Left renal cortex interstitium (tissue), 4 donors: Measurements from ENCODE around the gene CANX. TPM values are rescaled to one million over a fixed set of nuclear protein-coding genes. Genes with fewer than 3 reads are reported as not detected.

Experiments used
- DNase-seq, 4 donors: peaks; one replicate each; pipeline ENCODE4 v3.0.0-alpha.2; 2013; ENCODE audit warnings: low read depth in 4 of 4, low spot score in 2 of 4, missing footprints in 1 of 4
- polyA plus RNA-seq, 4 donors: library from polyadenylated mRNA; unstranded; fragments of 120-200 nt; gene quantifications; one replicate each; pipeline ENCODE4 v1.2.1, GENCODE V29; 2013; ENCODE audit not compliant: insufficient read length in 4 of 4

CANX gene
- polyA plus RNA-seq, 4 donors = 468 to 603 (median 522) TPM

GRCh38 chr5:179773686-179774040, 74.9 kb downstream of the CANX start:
- DNase-seq = no peak

DNA sequence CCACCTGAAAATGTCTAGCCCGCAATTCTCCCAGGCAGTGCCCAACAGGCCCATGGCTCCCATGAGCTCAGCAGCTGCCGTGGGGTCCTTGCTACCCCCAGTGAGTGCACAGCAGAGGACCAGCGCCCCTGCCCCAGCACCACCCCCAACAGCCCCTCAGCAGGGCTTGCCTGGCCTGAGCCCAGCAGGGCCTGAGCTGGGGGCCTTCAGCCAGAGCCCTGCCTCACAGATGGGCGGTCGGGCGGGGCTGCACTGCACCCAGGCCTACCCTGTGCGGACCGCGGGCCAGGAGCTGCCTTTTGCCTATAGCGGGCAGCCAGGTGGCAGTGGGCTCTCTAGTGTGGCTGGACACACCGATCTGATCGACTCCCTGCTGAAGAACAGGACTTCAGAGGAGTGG, 75.7 kb downstream of the CANX start:
- no peak for DNase-seq

DNA sequence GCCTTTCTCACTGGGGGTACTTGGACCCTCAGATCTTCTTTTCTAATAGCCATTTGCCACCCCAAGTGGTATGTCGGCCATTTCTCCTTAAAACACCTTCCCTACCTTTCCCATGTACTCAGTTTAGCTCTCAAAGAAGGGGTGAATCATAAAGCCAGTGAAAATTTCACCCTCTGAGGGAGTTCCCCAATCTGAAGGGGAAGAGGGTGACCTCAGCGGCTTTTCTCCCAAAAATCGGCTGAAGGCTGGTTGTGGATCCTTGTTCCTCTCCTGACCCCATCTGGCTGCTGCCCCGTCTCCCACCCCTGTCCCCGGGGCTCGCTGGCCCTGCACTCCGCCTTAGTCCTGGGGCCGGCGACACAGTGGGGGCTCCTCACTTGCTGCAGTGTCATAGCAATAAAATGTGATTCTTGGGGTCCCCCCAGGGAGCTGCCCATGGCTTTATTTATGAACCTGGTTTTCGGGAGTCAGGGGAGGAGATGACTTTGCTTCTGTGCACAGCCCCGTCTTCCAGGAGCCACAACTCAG, 77.7 kb downstream of the CANX start:
- no peak for DNase-seq

DNA sequence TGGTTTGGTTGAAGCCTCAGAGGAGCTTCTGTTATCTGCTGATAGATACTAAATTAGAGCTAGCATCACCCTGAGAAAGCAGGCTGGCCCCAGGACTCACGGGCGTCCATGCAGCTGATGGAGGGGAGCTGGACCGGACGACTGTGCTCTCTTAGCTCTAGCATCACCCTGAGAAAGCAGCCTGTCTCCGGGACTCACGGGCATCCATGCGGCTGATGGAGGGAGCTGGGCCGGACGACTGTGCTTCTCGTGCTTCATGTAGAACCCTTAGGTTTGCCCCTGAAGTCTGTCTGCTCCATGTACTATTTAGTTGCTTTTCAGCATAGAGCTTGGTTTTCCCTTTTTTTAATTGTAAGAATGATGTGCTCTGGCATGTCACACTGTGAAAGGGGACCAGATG, 78.7 kb downstream of the CANX start:
- no peak for DNase-seq

DNA sequence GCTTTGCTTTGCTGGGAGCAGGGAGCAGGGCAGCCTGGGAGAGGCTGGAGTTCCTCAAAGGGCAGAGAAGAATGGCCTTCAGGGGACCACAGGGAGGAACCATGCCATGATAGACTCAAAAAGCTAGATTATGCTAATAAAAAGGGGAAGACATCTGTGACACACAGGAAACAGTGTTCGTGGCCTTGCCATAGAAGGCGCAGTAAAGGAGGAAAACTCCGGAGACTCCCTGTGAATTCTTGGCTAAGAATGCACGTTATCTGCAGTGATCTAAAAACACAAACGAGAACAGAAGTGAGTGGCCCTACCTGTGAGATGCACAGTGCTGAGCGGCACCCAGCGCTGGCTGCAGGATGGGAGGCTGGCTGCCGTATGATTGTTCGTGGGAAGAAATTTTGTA, 79.1 kb downstream of the CANX start:
- no peak for DNase-seq

GRCh38 chr5:179778591-179778990, 79.8 kb downstream of the CANX start:
- no peak for DNase-seq

GRCh38 chr5:179779826-179780225, 81.1 kb downstream of the CANX start:
- DNase-seq = no peak

DNA sequence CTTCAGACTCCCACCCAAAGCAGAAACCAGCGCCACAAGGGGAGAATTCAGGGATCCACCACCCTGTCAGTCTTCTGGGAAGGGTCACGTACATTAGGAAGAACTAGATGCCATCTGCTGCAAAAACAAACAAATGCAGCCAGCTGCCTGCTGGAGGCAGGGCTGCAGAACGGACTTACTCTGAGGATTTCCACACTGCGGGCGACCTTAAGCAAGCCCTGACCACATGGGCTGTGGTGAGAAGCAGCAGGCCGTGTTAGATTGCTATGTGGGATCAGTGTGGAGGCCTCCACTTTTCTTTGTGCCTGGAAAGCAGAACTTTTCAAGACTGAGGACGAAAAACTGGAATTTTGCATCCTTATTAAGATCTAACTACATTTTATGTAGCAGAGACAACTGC, 81.6 kb downstream of the CANX start:
- no peak for DNase-seq

Other genes starting within 250 kb of the CANX start
- 10 to 100 TPM; 72.4 to 95.4 (median 87.6) TPM for gene RUFY1, start 148.4 kb upstream of the CANX start, polyA plus RNA-seq
- 1,000 to 10,000 TPM in 2 of 4 donors, 100 to 1,000 TPM in 2; 691 to 2,061 (median 1,218) TPM for gene HNRNPH1, start 75.3 kb upstream of the CANX start, polyA plus RNA-seq
- gene CBY3, start 17.9 kb upstream of the CANX start, polyA plus RNA-seq = 1 to 10 TPM in 2 of 4 donors, under 1 TPM in 1, not detected in 1; 0.81 to 2.1 (median 1.1) TPM
- gene MAML1, start 33.9 kb downstream of the CANX start, polyA plus RNA-seq = 10 to 100 TPM; 35.7 to 55.3 (median 42.8) TPM
- 1 to 10 TPM; 2.0 to 6.5 (median 5.3) TPM for gene LTC4S, start 95.0 kb downstream of the CANX start, polyA plus RNA-seq
- gene MGAT4B, start 107.9 kb downstream of the CANX start, polyA plus RNA-seq = 100 to 1,000 TPM; 161 to 189 (median 175) TPM
- 100 to 1,000 TPM in 3 of 4 donors, 10 to 100 TPM in 1; 91.2 to 125 (median 114) TPM for gene SQSTM1, start 121.9 kb downstream of the CANX start, polyA plus RNA-seq
- gene MRNIP, start 159.8 kb downstream of the CANX start, polyA plus RNA-seq = 10 to 100 TPM; 29.0 to 57.2 (median 39.6) TPM
- 100 to 1,000 TPM in 3 of 4 donors, 10 to 100 TPM in 1; 87.5 to 141 (median 109) TPM for gene TBC1D9B, start 208.9 kb downstream of the CANX start, polyA plus RNA-seq